Kidney epithelial cell (primary cell): ENCODE measurements around the gene UTP11. TPM values are rescaled to one million over a fixed set of nuclear protein-coding genes. Genes with fewer than 3 reads are reported as not detected.

ENCODE experiments used
- DNase-seq: peaks from one replicate; pipeline ENCODE4 v3.0.0-alpha.2; 2010; ENCODE audit warnings: low read depth
- H3K27me3 ChIP-seq: 2 replicates; pipeline ENCODE4 v1.6.0; 2011; ENCODE audit warnings: low read length; ENCODE audit not compliant: control insufficient read depth, insufficient read depth
- H3K36me3 ChIP-seq: 2 replicates; pipeline ENCODE4 v1.5.1; 2011; ENCODE audit warnings: low read length; ENCODE audit not compliant: control insufficient read depth, insufficient read depth
- H3K4me3 ChIP-seq: 2 replicates; pipeline ENCODE4 v1.5.1; 2011; ENCODE audit warnings: low read depth, mild to moderate bottlenecking, control low read depth, low read length
- total RNA-seq: library from RNA; depleted of rRNA; stranded (reverse); fragments of >200 nt; gene quantifications from 2 replicates; pipeline ENCODE4 v1.2.3, GENCODE V29; 2015
- TF ChIP-seq, protein P1 (sequence below): IDR thresholded peaks from 2 replicates; pipeline ENCODE4 v1.5.1; 2011; ENCODE audit warnings: mild to moderate bottlenecking, moderate library complexity, low read length, control low read depth, inconsistent platforms; ENCODE audit not compliant: insufficient read depth, poor library complexity, severe bottlenecking

The UTP11 gene
- total RNA-seq, 1 donor from 2014 or later = 62.3 TPM

DNA sequence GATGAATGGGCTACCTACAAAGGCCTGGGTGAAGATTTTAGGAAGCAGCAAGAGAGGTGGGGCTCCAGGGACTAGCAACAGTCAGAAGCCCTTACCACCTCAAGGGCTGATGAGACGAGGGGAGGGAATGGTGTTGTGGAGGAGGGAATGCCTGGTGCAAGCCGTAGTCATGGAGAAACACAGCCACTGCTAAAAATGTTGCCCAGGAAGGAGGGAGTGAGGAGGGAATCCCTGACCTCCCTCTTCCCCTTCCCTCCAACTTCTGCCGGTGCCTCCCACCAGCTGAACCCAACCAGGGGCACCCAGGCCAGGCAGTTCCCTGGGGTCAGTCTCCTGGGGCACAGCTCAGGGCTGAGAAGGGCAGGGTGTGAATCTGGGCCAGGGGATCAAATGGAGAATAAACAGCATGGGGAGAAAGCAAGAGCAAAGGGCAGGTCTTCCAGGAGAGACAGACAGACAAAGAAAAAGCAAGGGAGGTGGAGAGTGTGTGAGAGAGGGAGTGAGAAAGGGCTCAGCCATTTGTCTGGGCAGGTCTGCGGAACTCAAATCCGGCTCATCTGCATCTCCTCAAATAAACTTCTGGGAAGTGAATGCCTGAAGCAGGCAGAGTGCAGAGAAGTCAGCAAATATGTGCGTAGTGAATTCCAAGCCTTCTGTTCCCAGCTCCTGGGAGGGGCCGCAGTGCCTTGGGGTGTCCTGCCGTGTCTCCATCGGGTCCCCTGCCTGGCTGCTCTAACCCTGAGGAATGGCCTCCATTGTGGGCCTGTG is 61.2 kb downstream of the UTP11 start:
- Histone ChIP-seq H3K36me3 (no peaks in the 10 kb centered on the region), H3K27me3 (peaks cover 46% of the 10 kb centered on the region), H3K4me3 (no peak overlapping the region)
- TF ChIP-seq, protein P1, sequence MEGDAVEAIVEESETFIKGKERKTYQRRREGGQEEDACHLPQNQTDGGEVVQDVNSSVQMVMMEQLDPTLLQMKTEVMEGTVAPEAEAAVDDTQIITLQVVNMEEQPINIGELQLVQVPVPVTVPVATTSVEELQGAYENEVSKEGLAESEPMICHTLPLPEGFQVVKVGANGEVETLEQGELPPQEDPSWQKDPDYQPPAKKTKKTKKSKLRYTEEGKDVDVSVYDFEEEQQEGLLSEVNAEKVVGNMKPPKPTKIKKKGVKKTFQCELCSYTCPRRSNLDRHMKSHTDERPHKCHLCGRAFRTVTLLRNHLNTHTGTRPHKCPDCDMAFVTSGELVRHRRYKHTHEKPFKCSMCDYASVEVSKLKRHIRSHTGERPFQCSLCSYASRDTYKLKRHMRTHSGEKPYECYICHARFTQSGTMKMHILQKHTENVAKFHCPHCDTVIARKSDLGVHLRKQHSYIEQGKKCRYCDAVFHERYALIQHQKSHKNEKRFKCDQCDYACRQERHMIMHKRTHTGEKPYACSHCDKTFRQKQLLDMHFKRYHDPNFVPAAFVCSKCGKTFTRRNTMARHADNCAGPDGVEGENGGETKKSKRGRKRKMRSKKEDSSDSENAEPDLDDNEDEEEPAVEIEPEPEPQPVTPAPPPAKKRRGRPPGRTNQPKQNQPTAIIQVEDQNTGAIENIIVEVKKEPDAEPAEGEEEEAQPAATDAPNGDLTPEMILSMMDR = no peak
- no peak for DNase-seq

DNA sequence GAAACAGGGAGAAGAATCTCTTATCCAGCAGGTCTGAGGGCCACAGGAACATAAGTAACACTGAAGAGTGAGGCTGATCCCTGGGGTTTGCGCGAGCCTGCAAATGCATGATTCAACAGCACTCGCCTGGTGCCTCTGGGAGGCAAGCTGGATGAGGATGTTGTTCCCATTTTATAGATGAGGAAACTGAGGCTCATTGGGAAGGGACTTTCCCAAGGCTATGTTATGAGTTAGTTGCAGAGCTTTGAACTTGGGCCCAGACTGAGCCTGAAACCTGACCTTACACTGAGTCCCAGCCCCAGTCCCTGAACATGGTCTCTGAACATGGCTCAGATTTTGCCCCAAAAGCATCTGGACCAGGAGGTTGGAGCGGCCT is 61.8 kb downstream of the UTP11 start:
- TF ChIP-seq, protein P1 = no peak
- H3K27me3 ChIP-seq = peaks cover 42% of the 10 kb centered on the region
- DNase-seq = no peak
- no peak overlapping the region for H3K4me3 ChIP-seq
- no peaks in the 10 kb centered on the region for H3K36me3 ChIP-seq

Other genes with a start within 250 kb of the UTP11 start
- 0.13 and 0.55 TPM in 2 replicates for gene EPHA10, start 247.6 kb upstream of the UTP11 start, total RNA-seq
- gene MANEAL, start 218.9 kb upstream of the UTP11 start, total RNA-seq = 6.4 and 8.7 TPM in 2 replicates
- gene C1orf122, start 204.9 kb upstream of the UTP11 start, total RNA-seq = 112 and 118 TPM in 2 replicates
- gene YRDC, start 204.5 kb upstream of the UTP11 start, total RNA-seq = 48.7 and 54.7 TPM in 2 replicates
- 4.3 and 5.2 TPM in 2 replicates for gene MTF1, start 153.1 kb upstream of the UTP11 start, total RNA-seq
- gene INPP5B, start 65.7 kb upstream of the UTP11 start, total RNA-seq = 18.9 and 19.6 TPM in 2 replicates
- gene SF3A3, start 22.7 kb upstream of the UTP11 start, total RNA-seq = 50.7 and 79.6 TPM in 2 replicates
- gene FHL3, start 7.2 kb upstream of the UTP11 start, total RNA-seq = 40.8 and 48.0 TPM in 2 replicates
- gene POU3F1, start 34.1 kb downstream of the UTP11 start, total RNA-seq = 0.08 TPM in 1 of 2 replicates, not detected in the other